PC-9 (cell line): ENCODE measurements around the gene CDC20.

Source experiments
- CTCF ChIP-seq: fragments of 200-600 bp; sonication (generic); conservative IDR thresholded peaks from 2 replicates; pipeline ENCODE4 v1.6.1; 2017; ENCODE audit warnings: mixed run types, antibody characterized with exemption, mild to moderate bottlenecking, moderate library complexity
- EZH2 ChIP-seq: fragments of 200-600 bp; sonication (generic); IDR thresholded peaks from 2 replicates; pipeline ENCODE4 v1.8.0; 2017; ENCODE audit warnings: antibody characterized with exemption, low read depth

- no peak for TF ChIP-seq CTCF
- no peak for TF ChIP-seq EZH2
These were observed 37.4 kb upstream of the CDC20 start for GRCh38 chr1:43321331-43321891.
